HG03571 (cell line): ENCODE results near the gene CYP4F2.
"Not testable (repeated sequence)": the region's sequence is repeated elsewhere in the genome, so short reads cannot be mapped to it uniquely, and the experiment has no call there.

ENCODE experiments used
- ATAC-seq: cut with Tn5 transposase; IDR thresholded peaks from one replicate; pipeline ENCODE4 v1.9.1; 2021; ENCODE audit not compliant: unreplicated experiment

Gene CYP4F2

DNA sequence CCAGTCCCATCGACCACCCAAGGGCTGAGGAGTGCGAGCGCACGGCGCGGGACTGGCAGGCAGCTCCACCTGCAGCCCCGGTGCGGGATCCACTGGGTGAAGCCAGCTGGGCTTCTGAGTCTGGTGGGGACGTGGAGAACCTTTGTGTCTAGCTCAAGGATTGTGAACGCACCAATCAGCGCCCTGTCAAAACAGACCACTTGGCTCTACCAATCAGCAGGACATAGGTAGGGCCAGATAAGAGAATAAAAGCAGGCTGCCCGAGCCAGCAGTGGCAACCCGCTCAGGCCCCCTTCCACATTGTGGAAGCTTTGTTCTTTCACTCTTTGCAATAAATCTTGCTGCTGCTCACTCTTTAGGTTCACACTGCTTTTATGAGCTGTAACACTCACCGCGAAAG lies 2.2 kb upstream of the CYP4F2 start:
- not testable (repeated sequence) for ATAC-seq

DNA sequence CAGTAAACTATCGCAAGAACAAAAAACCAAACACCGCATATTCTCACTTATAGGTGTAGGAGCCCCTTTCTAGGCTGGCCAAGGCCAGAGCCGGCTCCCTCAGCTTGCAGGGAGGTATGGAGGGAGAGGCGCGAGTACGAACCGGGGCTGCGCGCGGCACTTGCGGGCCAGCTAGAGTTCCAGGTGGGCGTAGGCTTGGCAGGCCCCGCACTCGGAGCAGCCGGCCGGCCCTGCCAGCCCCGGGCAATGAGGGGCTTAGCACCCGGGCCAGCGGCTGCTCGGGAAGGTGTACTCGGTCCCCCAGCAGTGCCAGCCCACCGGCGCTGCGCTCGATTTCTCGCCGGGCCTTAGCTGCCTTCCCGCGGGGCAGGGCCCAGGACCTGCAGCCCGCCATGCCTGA lies 1.7 kb upstream of the CYP4F2 start:
- not testable (repeated sequence) for ATAC-seq

DNA sequence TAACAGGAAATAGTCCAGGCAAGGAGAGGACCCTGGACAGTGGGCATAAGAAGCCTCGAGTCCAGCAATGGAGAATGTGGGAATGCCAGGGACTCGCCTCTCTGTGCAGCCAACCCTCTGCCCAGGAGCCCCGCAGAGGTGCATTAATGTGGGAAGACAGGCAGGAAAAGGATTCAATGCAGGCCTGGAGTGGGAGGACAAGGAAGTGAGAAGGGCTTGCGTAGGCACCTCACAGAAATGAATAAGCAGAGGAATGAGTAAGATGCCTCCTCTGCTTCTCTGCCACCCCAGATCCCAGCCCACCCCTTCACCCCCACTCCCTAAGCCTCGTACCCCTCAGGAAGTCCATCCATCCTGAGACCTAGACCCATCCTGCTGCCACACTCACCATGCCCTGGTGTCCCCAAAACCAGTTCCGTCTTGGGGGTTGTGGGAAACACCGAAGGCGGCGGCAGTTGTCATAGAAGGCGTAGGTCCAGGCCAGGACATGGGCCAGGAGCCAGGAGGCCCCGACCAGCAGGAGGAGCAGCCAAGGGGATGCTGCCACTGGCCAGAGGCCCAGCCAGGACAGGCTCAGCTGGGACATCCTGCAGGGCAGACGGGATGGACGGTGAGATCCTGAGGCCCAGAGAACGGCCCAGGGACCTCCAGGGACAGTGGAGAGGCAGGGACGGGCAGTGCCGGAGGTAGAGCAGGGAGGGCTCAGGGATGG lies 692 bp downstream of the CYP4F2 start:
- ATAC-seq = no peak

DNA sequence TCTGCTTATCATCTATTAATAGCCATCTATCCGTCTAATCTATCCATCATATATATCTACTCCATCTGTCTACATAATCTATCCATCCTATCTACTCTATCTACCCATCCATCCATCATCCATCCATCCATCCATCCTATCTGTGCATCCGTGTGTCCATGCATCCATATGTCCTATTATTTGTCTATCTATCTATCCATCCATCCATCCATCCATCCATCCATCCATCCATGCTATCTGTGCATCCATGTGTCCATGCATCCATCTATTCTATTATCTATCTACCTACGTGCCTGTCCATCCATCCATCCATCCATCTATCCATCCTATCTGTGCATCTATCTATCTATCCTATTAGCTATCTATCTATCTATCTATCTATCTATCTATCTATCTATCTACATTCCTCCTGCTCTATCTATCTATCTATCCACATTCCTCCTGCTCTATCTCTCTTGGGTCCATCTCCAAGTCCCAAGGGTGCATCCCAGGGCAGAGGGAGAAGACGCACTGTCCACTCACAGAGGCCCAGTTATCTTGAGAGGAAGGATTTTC lies 1.9 kb downstream of the CYP4F2 start:
- no peak for ATAC-seq

DNA sequence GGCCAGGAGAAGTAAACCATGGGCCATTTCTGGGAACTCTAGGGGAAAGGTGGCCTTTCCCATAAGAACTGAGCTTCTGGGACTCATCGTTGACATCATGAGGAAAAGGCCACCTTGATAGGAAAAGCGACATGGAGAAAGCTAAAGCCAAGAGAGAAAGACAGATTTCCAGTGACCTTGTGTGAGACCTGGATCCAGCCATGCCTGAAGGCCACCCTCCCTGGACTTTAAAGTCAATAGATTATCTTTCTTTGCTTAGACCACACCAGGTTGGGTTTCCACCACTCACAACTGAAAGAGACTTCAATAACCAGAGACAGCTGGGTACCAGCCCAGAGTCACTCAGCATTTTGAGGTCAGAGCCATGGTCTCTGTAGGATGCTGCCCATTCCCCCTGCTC lies 3.5 kb downstream of the CYP4F2 start:
- ATAC-seq = no peak

DNA sequence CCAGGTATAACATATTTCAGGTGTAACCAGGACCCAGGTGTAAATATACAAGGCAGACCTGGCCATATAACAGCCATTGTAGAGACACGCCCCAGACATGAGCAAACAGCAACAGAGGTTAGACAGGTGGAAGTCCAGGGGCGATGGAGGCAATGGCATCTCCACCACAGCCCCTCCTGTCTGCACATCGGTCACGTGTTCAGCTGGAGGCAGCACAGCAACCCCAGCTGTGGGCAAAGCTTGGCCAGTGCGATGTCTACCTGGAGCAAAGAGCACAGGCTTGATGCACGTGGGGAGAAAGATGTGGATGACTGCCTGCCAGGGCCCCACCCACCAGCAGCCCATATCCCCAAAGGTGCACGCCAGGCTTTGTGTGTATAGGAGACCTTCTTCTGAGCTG lies 4.4 kb downstream of the CYP4F2 start:
- ATAC-seq = no peak

DNA sequence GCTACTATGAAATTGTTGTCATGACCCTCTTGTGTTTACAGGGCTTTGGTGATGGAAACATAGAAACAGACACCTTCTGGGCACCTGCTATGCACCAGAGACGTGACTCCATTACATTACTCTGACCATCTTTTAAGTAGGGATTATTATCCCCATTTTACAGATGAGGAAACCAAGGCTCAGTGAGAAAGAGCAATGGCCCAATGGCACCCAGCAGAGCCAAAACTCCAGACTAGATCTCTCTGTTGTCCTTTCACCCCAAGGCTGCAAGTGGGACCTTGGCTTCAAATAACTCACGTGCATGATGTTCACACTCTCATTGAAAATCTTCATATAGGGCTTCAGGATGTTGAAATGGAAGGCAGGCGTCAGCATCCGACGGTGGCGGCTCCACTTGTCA lies 5.9 kb downstream of the CYP4F2 start:
- ATAC-seq = no peak

DNA sequence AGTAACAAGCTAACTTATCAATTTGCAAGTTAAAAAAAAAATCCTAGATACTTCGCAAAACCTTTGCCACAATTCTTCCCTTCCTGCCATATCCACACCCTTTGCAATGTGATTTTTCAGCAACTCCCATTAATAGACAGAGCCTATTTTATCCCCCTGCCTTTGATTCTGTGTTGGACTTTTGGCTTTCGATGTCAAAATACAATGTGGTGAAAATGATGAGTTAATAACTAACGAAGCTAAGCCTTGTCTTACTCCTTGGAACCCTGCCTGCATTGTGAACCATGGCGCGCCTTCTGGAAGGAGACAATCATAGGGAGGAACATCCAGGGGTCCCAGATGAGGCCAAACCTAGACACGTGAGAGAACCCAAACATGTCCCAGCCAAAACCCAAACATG lies 6.4 kb downstream of the CYP4F2 start:
- ATAC-seq = no peak

DNA sequence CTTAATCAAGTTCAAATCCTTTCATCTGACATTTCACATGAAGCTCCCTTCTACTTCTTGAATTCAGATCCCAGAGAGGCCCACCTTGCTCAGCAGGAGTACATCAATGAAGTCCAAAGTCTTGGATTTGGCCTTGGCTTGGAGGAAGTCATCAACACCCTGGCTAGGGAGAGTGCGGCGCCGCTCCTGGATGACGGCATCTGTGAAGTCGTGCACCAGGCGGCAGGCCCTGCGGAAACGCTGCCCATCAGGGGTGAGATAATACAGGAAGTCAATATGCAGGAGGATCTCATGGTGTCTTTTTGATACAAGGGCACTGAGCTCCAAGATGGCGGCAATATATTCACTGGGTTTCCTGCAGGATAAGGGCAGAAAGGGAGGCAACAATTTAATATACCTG lies 8.5 kb downstream of the CYP4F2 start:
- not testable (repeated sequence) for ATAC-seq

DNA sequence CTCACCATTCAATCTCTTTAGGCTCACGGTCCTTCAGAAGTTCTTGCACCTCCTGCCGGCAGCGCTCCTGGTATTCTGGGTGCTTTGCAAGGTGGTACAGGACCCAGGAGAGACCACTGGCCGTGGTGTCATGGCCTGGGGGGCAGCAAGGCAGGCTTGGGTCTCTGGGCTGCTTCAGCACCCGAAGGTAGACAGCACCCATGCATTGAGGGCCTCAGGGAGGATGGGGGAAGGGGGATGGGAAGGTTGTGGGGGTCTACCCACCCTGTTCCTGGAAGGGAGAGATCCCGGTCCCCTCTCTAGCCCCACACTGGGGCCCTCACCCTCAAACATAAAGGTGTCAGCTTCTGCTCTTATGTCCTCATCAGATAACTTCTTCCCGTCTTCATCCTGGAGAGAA lies 12.0 kb downstream of the CYP4F2 start:
- ATAC-seq = no peak

DNA sequence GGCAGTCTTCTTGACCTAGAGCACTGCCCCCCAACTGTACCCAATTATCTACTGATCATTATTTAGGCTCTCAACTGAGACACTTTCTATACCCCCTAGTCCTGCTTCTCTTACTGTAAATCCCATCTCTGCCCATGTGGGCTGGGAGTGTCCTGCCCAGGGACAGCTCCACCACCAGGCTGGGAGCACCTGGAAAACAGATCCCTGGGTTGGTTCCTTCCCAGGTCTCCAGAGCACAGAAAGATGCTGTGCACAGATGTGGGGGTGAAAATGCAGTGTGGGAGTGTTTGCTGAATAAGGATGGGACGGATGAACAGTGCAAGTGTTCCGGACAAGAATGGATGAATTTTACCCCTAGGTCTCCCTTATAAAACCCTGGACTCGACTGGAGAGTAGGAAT lies 12.7 kb downstream of the CYP4F2 start:
- no peak for ATAC-seq

DNA sequence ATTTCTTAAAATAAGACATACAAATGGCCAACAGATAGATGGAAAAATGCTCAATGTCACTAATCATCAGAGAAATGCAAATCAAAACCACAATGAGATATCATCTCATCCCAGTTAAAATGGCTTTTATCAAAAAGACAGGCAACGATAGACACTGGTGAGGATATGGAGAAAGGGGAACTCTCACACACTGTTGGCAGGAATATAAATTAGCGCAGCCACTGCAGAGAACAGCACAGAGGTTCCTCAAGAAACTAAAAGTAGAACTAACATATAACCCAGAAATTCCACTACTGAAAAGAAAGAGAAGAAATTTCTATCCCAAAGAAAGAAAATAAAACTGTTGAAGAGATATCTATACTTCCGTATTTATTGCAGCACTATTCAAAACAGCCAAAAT lies 14.5 kb downstream of the CYP4F2 start:
- not testable (repeated sequence) for ATAC-seq

DNA sequence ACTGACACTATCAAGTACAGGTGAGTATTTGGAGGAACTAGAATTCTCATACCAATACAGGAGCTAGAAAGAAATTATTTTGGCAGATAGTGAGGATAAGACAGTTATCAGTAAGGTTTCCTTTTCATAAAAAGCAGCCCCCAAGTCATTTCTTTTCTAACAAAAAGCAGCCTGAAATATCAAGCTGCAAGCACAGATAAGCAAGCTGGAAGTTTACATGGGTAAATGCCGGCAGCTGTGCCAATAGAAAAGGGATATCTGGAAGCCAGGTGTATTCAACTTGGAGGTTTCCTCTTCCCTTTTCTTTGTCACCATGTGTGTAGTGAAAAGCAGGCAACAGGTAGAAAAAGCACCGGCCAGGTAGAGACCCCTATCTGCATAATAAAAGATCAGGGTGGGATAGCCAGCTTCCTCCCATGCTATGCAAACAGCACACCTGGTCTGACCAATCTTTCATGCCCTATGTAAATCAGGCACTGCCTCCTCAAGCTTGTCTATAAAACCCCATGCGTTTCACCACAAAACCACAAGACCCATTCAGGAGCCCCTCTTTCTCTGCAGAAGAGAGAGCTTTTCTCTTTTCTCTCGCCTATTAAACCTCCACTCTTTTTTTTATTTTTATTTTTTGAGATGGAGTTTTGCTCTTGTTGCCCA lies 22.9 kb downstream of the CYP4F2 start:
- no peak for ATAC-seq

DNA sequence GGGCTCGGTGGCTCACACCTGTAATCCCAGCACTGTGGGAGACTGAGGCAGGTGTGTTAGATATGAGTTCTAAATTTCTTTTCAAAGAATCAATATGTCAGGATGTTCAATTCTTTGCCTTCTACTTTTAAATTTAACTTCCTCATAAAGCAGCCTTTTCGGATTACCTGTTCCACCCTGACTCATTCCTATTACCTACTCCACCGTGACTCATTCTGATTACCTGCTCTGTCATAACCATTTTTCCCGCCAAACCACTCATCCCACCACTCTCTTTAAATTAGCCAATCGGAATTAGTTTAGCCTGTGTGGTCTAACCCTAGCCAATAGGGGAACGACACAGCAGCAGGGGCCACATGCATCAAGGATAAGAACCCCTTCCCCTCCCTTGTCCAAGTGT lies 24.1 kb downstream of the CYP4F2 start:
- ATAC-seq = not testable (repeated sequence)

DNA sequence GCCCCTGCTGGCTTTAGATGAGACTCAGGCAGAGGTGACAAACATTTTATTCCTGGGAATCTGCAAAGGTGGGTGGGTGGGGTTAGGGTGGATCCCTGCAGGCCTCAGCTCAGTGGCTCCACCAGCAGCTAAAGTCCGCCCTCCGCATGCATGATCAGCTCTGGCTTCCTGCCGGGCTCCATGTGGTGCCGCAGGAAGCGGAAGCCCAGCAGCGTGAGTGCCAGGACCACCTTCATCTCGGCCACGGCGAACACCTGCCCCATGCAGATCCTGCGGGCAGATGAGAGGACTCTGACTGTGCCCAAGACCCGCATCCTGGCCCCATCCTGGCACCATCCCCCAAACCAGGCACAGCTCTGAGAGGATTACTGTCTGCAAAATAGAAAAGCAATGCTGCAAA lies 26.3 kb downstream of the CYP4F2 start:
- no peak for ATAC-seq

DNA sequence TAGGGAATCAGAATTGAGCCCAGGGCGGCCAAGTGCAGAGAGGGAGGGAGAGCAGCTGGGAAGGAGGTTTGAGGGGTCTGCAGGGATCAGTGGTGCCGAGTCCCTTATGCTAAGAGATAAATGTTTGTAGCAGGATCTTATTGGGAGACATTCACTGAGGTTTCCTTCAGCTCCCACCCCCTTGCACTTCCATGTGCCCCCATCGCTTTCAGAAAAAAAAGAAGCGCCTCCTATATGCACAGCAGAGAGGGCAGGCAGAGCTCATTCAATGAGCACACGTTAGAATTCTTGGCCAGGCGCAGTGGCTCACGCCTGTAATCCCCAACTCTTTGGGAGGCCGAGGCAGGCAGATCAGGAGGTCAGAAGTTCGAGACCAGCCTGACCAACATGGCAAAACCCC lies 28.0 kb downstream of the CYP4F2 start:
- ATAC-seq = no peak

DNA sequence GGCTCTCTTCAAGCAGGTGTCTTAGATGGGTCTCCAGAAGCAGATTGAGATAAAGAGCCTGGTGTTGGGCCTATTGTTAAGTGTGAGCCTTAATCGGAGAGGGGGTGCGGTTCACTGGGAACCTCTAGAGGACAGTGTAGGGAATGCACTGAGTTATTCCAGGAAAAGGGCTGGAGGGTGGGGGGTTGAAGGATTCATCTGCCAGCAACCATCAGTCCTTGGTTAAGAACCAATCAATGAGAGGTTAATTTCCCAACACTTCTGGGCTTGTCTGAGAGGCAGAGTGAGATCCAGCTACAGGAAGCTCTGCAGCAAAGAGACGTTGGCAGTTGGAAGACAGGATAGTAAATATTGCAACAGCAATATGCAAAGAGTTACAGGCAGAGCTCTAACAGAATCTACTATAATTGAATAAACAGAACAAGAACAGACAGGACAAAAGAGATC lies 28.7 kb downstream of the CYP4F2 start:
- ATAC-seq = no peak

DNA sequence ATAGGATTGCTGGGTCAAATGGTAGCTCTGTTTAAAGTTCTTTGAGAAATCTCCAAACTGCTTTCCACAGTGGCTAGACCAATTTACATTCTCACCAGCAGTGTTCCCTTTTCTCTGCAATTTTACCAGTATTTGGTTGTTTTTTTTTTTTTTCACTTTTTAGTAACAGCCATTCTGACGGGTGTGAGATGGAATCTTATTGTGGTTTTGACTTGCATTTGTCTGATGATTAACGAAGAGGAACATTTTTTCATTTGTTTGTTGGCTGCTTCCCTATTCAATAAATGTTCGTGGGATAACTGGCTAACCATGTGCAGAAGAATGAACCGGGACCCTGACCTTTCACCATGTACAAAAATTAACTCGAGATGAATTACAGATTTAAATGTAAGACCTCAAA lies 31.2 kb downstream of the CYP4F2 start:
- no peak for ATAC-seq

DNA sequence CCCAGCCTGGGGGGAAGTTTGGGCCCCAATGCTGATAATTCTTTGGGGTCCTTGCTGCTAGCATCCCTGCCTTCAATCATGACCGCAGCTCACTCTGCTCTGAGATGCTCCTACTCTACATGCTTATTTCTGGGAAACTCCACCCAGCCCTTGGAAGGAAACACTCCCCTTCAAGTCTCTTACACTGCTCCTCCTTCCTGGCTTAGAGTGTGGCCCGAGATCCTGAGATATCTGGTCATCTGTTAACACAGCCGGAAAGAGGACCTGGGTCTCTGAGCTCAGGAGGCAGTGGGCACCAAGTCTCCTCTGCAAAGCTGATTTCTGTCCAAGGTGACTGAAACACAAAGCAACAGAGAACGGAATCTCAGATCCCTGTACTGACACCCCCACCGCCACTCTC lies 33.0 kb downstream of the CYP4F2 start:
- no peak for ATAC-seq

DNA sequence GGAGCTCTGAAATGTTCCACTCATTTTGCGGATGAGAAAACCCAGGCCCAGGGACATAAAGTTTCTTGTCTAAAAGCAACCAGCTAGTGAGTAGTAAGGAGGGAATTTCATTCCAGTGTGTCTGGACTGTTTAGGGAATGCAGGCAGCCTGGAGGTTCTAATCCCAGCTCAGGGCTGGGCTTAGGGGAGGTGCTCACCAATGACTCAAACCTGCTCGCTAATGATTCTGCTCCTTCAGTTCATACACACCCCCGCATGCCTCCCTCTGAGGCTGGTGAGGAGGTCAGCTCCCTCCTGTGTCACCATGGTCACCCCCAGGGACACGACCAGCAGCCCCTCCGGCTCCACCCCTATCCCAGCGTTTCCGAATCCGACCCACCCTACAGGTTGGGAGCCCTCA lies 34.6 kb downstream of the CYP4F2 start:
- no peak for ATAC-seq

DNA sequence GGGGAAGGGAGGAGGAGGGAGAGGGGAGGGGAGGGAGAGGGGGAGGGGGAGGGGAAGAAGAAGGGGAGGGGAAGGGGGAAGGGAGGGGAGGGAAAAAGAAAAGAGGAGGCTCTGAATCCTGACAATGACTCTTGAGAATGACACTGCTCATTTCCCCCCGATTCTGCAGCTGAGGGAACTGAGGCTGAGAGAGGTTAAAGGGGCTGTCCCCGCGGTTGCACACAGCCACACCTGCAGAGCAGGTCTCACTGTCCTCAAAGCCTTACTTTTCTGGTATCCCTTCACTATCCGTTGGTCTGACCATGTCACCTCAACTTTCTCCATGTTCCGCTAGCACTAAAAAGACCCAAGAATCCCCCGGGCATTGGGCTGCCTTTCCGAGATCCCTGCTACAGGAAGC lies 35.4 kb downstream of the CYP4F2 start:
- ATAC-seq = no peak

DNA sequence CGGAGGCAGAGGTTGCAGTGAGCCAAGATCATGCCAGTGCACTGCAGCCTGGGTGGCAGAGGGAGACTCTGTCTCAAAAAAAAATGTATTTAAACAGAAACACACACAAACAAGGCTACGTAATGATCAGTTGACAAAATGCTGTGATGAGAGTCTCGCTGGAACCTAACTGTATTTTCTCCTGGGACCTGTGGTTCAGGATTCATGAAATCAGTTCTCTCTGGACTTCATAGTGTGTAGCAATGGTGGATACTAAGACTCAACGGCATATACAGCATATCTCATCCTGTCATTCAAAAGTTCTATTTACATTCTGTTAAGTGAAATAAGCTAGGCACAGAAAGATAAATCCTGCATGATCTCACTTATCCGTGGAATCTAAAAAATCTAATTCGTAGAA lies 37.4 kb downstream of the CYP4F2 start:
- ATAC-seq = no peak

DNA sequence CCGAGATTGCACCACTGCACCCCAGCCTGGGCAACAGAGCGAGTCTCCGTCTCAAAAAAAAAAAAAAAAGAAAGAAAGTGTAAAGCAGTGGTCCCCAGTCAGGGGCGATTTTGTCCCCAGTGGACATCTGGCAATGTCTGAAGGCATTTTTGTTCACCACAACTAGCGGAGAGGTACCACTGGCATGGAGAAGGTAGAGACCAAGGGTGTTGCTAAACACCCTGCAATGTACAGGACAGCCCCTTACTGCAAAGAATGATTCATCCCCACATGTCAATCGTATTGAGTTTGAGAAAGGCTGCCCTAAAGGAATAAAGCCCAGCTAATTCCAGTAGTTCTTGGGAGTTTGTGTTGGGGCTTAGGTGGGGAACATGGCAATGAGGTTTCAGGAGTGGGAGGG lies 38.7 kb downstream of the CYP4F2 start:
- no peak for ATAC-seq
